ENCODE measurements around the gene ARFIP2. TPM values are rescaled to one million over a fixed set of nuclear protein-coding genes. Genes with fewer than 3 reads are reported as not detected.

ARFIP2 gene
- total and polyA plus RNA-seq, 2 donors (not counting 3 experiments of a cell fraction or from before 2014, with no cell fraction given) = 48.4 to 62.9 TPM

DNA sequence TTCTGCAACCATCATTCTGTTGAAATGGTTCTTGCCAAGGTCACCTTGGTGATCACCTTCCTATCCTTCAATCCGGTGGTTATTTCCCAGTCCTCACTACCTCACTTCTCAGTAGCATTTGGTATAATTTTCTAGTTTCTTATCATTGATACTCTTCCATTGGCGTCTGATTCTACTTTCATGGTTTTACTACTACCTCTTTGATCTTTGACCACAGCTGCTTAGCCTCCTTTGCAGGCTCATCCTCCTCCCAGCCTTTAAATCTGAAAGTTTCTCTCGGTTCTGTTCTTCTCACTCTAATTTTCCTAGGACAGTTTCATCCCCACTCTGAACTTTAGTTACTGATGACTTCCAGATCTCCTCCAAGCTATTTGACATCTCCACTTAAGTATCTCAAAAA, 5.1 kb upstream of the ARFIP2 start:
- intact Hi-C loops (cut with micrococcal nuclease) (no loop called here), dilution Hi-C loops (cut with MboI; ENCODE audit: extremely low pct_ligation_motif_present, low sequenced_read_pairs) (no loop called here)
- H2AFZ ChIP-seq (ENCODE audit: low read depth, low read length) = no peak overlapping the region
- peaks cover 20% of the 10 kb centered on the region for H3K79me2 ChIP-seq (ENCODE audit: control insufficient read depth, insufficient read depth, low read length)
- ChIA-PET CTCF (interaction anchor here (1.3 to 3.3 kb wide), 3 partner anchors 43 to 107 kb away, joined by 3 to 13 read pairs (median 4); no protein-coding TSS in a partner anchor), POLR2A (no interaction called here)
- H3K27ac ChIP-seq (ENCODE audit: insufficient read depth, low read depth, low read length) = no peak overlapping the region
- H3K9ac ChIP-seq (replicated peaks; ENCODE audit: extremely low read depth, insufficient read depth, low read length) = no peak overlapping the region
- no peaks in the 10 kb centered on the region for H3K9me1 ChIP-seq (replicated peaks; ENCODE audit: control insufficient read depth, extremely low read depth, insufficient read depth, low read length)
- peaks cover 4 to 5% of the 10 kb centered on the region in 2 experiments for H3K36me3 ChIP-seq (ENCODE audit: control insufficient read depth in 2 of 2, extremely low read depth in 1 of 2, insufficient read depth in 2 of 2, low read length in 2 of 2)
- BruUV-seq (replicated peaks) = no TSS peak
- H3K4me3 ChIP-seq (replicated peaks in 1 of 3; ENCODE audit: insufficient read depth in 1 of 3, low read depth in 1 of 3, low read length in 3 of 3) = no peak overlapping the region
- FAIRE-seq (no peak), DNase-seq (ENCODE audit: low read depth, low spot score) (no peak)
- H3K9me3 ChIP-seq (replicated peaks; ENCODE audit: control insufficient read depth, insufficient read depth, low read length) = no peaks in the 10 kb centered on the region
- TF ChIP-seq, protein P1, sequence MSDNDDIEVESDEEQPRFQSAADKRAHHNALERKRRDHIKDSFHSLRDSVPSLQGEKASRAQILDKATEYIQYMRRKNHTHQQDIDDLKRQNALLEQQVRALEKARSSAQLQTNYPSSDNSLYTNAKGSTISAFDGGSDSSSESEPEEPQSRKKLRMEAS (IDR thresholded peaks at IDR 0.05; ENCODE audit: insufficient read depth, insufficient read length) = no peak
- TF ChIP-seq FOS (IDR thresholded peaks at IDR 0.05; ENCODE audit: borderline replicate concordance, insufficient read depth, low read length) (no peak), POLR2AphosphoS5 (IDR thresholded peaks at IDR 0.05; ENCODE audit: insufficient read depth, low read depth, low read length) (no peak), EZH2 (IDR thresholded peaks at IDR 0.05; ENCODE audit: borderline replicate concordance, low read depth, low read length, severe bottlenecking) (no peak), GATA2 (IDR thresholded peaks at IDR 0.05; ENCODE audit: insufficient read depth, insufficient read length, low read depth, low read length) (no peak), POLR2A (IDR thresholded peaks at IDR 0.05; ENCODE audit: low read depth, low read length) (no peak), JUN (IDR thresholded peaks at IDR 0.05; ENCODE audit: borderline replicate concordance, insufficient read depth, insufficient read length, low read depth) (no peak), MYC (IDR thresholded peaks at IDR 0.05; ENCODE audit: low read depth, low read length) (no peak)
- TF ChIP-seq, protein P2, sequence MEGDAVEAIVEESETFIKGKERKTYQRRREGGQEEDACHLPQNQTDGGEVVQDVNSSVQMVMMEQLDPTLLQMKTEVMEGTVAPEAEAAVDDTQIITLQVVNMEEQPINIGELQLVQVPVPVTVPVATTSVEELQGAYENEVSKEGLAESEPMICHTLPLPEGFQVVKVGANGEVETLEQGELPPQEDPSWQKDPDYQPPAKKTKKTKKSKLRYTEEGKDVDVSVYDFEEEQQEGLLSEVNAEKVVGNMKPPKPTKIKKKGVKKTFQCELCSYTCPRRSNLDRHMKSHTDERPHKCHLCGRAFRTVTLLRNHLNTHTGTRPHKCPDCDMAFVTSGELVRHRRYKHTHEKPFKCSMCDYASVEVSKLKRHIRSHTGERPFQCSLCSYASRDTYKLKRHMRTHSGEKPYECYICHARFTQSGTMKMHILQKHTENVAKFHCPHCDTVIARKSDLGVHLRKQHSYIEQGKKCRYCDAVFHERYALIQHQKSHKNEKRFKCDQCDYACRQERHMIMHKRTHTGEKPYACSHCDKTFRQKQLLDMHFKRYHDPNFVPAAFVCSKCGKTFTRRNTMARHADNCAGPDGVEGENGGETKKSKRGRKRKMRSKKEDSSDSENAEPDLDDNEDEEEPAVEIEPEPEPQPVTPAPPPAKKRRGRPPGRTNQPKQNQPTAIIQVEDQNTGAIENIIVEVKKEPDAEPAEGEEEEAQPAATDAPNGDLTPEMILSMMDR (IDR thresholded peaks at IDR 0.05; ENCODE audit: extremely low read depth in 1 of 2, insufficient read depth in 1 of 2, low read depth in 1 of 2, low read length in 2 of 2) = no peak
- H3K4me2 ChIP-seq (ENCODE audit: insufficient read depth, low read length) = no peak overlapping the region
- no peaks in the 10 kb centered on the region for H4K20me1 ChIP-seq (replicated peaks; ENCODE audit: control insufficient read depth, extremely low read depth, insufficient read depth, low read length)
- peaks cover 11% of the 10 kb centered on the region for H3K4me1 ChIP-seq (ENCODE audit: control insufficient read depth, extremely low read depth, insufficient read depth, low read length)
- no peaks in the 10 kb centered on the region for H3K27me3 ChIP-seq (ENCODE audit: control insufficient read depth in 2 of 2, insufficient read depth in 2 of 2, low read length in 2 of 2)
